GM21526 (cell line): ENCODE measurements around the gene LIMS2.

Experiments
- ATAC-seq: cut with Tn5 transposase; IDR thresholded peaks from one replicate; pipeline ENCODE4 v1.9.1; 2021; ENCODE audit warnings: moderate library complexity; ENCODE audit not compliant: unreplicated experiment, low FRiP score

Gene LIMS2

DNA sequence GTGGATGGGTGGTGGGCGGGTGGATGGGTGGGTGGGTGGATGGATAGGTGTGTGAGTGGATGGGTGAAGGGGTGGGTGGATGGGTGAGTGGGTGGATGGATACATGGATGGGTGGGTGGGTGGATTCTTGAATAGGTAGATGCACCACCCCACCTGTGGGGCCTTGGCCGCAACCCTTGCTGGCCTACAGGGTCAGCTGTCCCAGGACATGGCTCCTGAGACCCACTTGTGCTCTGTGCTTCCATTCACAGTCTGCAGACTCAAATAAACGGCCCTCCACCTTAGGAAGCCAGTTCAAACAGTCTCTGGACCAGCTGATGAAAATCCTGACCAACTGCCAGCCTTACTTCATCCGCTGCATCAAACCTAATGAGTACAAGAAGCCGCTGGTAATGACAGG is 85.5 kb downstream of the LIMS2 start:
- ATAC-seq: no peak

DNA sequence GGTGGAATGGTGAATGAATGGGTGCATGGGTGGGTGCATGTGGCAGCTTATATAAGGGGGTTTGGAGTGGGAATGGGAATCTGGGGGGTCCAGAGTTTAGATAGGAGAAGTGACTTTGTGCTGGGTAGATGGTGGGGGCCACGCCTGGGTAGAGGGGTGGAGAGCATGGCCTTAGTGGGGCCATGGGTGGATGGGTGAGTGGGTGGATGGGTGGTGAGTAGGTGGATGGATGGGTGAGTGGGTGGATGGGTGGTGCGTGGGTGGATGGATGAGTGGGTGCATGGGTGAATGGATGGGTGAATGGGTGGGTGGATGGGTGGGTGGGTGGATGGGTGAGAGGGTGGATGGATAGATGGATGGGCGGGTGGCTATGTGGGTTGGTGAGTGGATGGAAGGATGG is 86.0 kb downstream of the LIMS2 start:
- ATAC-seq: no peak
